GM19099 (cell line): Measurements from ENCODE around the gene PALS2.

ENCODE experiments used
- POLR2A ChIP-seq: IDR thresholded peaks from 3 replicates; pipeline ENCODE4 v1.6.1; 2011; ENCODE audit warnings: low read depth; ENCODE audit not compliant: insufficient read length; ENCODE audit errors: extremely low read depth

The PALS2 gene

GRCh38 chr7:24574386-24574785, 1.1 kb downstream of the PALS2 start:
- no peak for TF ChIP-seq POLR2A

- no peak for TF ChIP-seq POLR2A
These were observed 1.7 kb downstream of the PALS2 start for GRCh38 chr7:24574950-24575349.

- no peak for TF ChIP-seq POLR2A
These were observed 3.1 kb downstream of the PALS2 start for GRCh38 chr7:24576171-24577025.

- no peak for TF ChIP-seq POLR2A
These were observed 4.8 kb downstream of the PALS2 start for GRCh38 chr7:24578052-24578451.

- no peak for TF ChIP-seq POLR2A
These were observed 7.2 kb downstream of the PALS2 start for GRCh38 chr7:24580283-24580946.

- no peak for TF ChIP-seq POLR2A
These were observed 8.9 kb downstream of the PALS2 start for GRCh38 chr7:24582166-24582565.

GRCh38 chr7:24587853-24588252, 14.6 kb downstream of the PALS2 start:
- no peak for TF ChIP-seq POLR2A

- TF ChIP-seq POLR2A, result no peak
These were observed 17.9 kb downstream of the PALS2 start for GRCh38 chr7:24591152-24591551.

GRCh38 chr7:24595671-24596418, 22.6 kb downstream of the PALS2 start:
- TF ChIP-seq POLR2A, result no peak

- no peak for TF ChIP-seq POLR2A
These were observed 23.8 kb downstream of the PALS2 start for GRCh38 chr7:24597014-24597413.

GRCh38 chr7:24601600-24601999, 28.3 kb downstream of the PALS2 start:
- TF ChIP-seq POLR2A, result no peak

- TF ChIP-seq POLR2A, result no peak
These were observed 29.7 kb downstream of the PALS2 start for GRCh38 chr7:24602860-24603456.

- TF ChIP-seq POLR2A, result no peak
These were observed 31.4 kb downstream of the PALS2 start for GRCh38 chr7:24604630-24605029.

- TF ChIP-seq POLR2A, result no peak
These were observed 35.3 kb downstream of the PALS2 start for GRCh38 chr7:24608504-24608903.

GRCh38 chr7:24609059-24609458, 35.8 kb downstream of the PALS2 start:
- no peak for TF ChIP-seq POLR2A
